ENCODE results near the gene CDC34.

DNA sequence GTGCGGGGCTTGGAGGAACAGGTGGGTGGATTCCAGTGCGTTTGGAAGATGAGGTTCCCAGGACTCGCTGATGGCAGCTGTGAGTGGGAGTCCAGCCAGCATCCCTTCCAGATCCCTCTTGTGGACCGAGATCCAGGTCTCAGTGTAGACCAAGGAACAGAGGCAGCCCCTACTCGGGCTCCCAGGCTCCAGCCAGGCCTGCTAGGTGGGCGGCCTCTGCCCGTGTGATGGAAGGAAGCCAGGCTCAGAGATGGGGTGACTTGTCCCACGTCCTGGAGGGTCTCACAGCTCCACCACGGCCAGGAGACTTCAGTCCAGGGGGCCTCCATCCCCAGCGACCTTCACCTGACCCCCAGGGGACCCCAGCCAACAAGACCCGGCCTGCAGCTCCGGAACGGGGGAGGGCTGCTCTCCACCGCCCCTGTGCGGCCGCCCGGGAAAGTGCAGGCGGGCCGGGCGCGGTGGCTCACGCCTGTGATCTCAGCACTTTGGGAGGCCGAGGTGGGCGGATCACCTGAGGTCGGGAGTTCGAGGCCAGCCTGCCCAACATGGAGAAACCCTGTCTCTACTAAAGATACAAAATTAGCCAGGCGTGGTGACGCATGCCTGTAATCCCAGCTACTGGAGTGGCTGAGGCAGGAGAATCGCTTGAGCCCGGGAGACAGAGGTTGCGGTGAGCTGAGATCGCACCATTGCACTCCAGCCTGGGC, 36.0 kb upstream of the CDC34 start:
- TF ChIP-seq, protein P1, sequence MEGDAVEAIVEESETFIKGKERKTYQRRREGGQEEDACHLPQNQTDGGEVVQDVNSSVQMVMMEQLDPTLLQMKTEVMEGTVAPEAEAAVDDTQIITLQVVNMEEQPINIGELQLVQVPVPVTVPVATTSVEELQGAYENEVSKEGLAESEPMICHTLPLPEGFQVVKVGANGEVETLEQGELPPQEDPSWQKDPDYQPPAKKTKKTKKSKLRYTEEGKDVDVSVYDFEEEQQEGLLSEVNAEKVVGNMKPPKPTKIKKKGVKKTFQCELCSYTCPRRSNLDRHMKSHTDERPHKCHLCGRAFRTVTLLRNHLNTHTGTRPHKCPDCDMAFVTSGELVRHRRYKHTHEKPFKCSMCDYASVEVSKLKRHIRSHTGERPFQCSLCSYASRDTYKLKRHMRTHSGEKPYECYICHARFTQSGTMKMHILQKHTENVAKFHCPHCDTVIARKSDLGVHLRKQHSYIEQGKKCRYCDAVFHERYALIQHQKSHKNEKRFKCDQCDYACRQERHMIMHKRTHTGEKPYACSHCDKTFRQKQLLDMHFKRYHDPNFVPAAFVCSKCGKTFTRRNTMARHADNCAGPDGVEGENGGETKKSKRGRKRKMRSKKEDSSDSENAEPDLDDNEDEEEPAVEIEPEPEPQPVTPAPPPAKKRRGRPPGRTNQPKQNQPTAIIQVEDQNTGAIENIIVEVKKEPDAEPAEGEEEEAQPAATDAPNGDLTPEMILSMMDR (IDR thresholded peaks at IDR 0.05), result peak; percentile 62 to 85 (median 73)
- TF ChIP-seq POLR2A (IDR thresholded peaks at IDR 0.05) (no peak), EP300 (IDR thresholded peaks at IDR 0.05; ENCODE audit: low read depth) (no peak), POLR2AphosphoS5 (IDR thresholded peaks at IDR 0.05) (no peak)
